ENCODE measurements around the gene CERS1.

CERS1 gene

GRCh38 chr19:18865106-18865972 is 30.6 kb downstream of the CERS1 start:
- no peak overlapping the region for H3K4me3 ChIP-seq (IDR thresholded peaks at IDR 0.05; ENCODE audit: insufficient read depth, low read depth, low read length)
- no peak overlapping the region for H2AFZ ChIP-seq (ENCODE audit: low read depth)
- no peak for TF ChIP-seq CTCF (conservative IDR thresholded peaks at IDR 0.05; ENCODE audit: low read depth, low read length)
- H3K4me1 ChIP-seq (ENCODE audit: low read depth, poor library complexity, severe bottlenecking), result no peaks in the 10 kb centered on the region
- H3K4me2 ChIP-seq, result no peak overlapping the region
- no peaks in the 10 kb centered on the region for H3K79me2 ChIP-seq (ENCODE audit: insufficient read depth, low read depth)
- peaks cover 3% of the 10 kb centered on the region; the same call in 1 of the 2 replicates for H3K36me3 ChIP-seq (ENCODE audit: insufficient read depth)
- no peak overlapping the region for H3K27ac ChIP-seq
- H3K9ac ChIP-seq, result no peak overlapping the region
- no peaks in the 10 kb centered on the region for H4K20me1 ChIP-seq (ENCODE audit: insufficient read depth)
- H3K27me3 ChIP-seq (ENCODE audit: insufficient read depth, low read depth), result no peaks in the 10 kb centered on the region

DNA sequence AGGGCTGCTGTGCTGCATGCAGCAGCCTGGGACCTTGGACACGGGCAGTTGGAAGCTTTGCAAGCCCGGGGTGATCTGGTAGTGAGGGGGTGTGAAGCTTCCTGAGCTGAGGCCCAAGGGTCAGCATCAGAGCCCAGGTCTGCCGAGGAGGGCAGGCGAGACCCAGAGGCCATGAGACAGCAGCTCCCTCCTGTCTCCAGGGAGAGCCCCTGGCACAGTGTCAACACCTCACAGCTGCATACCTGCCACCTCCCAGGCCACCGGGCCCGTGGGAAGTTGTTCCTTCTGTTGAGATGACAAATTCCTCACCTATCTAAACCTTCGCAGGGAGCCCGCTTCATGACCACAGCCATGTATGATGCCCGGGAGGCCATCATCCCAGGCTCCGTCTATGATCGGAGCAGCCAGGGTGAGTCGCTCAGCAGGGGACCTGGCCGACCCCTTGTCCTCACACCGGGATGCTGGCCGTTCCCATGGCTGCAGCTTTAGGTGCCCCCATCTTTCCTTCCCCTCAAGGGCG is 32.1 kb downstream of the CERS1 start:
- no peaks in the 10 kb centered on the region for H3K27me3 ChIP-seq (ENCODE audit: insufficient read depth, low read depth)
- H4K20me1 ChIP-seq (ENCODE audit: insufficient read depth), result no peaks in the 10 kb centered on the region
- H3K4me3 ChIP-seq (IDR thresholded peaks at IDR 0.05; ENCODE audit: insufficient read depth, low read depth, low read length), result no peak overlapping the region
- H3K27ac ChIP-seq, result no peak overlapping the region
- no peak overlapping the region for H2AFZ ChIP-seq (ENCODE audit: low read depth)
- H3K79me2 ChIP-seq (ENCODE audit: insufficient read depth, low read depth), result no peaks in the 10 kb centered on the region
- no peaks in the 10 kb centered on the region for H3K4me1 ChIP-seq (ENCODE audit: low read depth, poor library complexity, severe bottlenecking)
- H3K36me3 ChIP-seq (ENCODE audit: insufficient read depth), result peaks cover 3% of the 10 kb centered on the region; the same call in 1 of the 2 replicates
- H3K4me2 ChIP-seq, result no peak overlapping the region
- H3K9ac ChIP-seq, result no peak overlapping the region
- no peak for TF ChIP-seq CTCF (conservative IDR thresholded peaks at IDR 0.05; ENCODE audit: low read depth, low read length)

DNA sequence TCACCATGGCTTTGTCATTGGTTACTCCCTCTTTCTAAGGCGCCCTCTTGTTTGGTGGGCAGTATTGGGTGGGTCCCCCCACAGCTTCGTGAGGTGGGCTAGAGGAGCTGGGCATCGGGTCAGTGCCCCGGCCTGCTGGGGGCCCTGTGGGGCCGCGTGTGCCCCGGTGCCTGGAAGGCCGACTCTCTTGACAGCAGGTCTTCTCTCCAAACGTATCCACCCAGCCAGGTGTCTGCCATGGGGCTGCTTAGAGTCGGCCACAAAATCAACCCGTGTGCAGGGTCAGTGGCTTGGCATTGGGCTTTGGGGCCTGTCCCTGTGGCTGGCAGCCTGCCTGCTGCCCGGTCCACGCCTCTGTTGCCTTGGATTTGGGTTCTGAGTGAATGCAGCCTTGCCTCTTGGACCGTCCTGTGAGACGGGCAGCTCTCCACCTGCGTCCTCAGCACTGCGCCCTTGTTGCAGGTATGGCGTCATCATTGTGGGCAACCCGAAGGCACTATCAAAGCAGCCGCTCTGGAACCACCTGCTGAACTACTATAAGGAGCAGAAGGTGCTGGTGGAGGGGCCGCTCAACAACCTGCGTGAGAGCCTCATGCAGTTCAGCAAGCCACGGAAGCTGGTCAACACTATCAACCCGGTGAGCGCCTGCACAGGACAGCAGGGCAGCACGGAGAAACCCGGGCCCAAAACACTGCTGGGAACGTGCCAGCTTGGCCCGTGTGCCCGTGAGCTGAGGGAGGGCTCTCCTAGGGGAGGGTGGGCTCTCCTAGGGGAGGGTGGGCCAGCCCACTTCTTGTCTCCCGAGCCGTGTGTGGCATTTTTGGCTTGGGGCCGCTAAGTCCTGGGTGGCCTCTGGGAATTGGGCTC is 32.7 kb downstream of the CERS1 start:
- Histone ChIP-seq H3K79me2 (ENCODE audit: insufficient read depth, low read depth) (no peaks in the 10 kb centered on the region), H3K9ac (no peak overlapping the region), H2AFZ (ENCODE audit: low read depth) (no peak overlapping the region), H3K4me2 (no peak overlapping the region), H3K4me3 (IDR thresholded peaks at IDR 0.05; ENCODE audit: insufficient read depth, low read depth, low read length) (no peak overlapping the region), H4K20me1 (ENCODE audit: insufficient read depth) (no peaks in the 10 kb centered on the region), H3K27ac (no peak overlapping the region), H3K4me1 (ENCODE audit: low read depth, poor library complexity, severe bottlenecking) (no peaks in the 10 kb centered on the region), H3K27me3 (ENCODE audit: insufficient read depth, low read depth) (no peaks in the 10 kb centered on the region), H3K36me3 (ENCODE audit: insufficient read depth) (peaks cover 8% of the 10 kb centered on the region; the same call in 1 of the 2 replicates)
- TF ChIP-seq CTCF (conservative IDR thresholded peaks at IDR 0.05; ENCODE audit: low read depth, low read length), result no peak

DNA sequence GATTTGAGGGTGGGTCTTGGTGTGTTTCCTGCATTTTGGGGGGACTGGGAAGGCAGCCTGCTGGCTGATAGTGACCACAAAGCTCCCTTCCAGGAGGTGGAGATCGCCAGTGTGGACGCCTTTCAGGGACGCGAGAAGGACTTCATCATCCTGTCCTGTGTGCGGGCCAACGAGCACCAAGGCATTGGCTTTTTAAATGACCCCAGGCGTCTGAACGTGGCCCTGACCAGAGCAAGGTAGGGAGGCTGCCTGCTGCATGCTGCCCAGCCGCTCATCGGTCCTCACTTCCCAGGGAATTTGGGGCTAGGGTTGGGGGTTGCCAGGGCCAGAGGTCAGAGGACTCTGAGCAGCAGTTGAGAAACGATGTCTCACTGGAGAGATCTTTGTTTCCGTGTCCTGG is 34.0 kb downstream of the CERS1 start:
- peaks cover 4% of the 10 kb centered on the region; the same call in 1 of the 2 replicates for H3K36me3 ChIP-seq (ENCODE audit: insufficient read depth)

More for the DNA sequence above, 34.0 kb downstream of the CERS1 start:
- Histone ChIP-seq H3K79me2 (ENCODE audit: insufficient read depth, low read depth) (no peaks in the 10 kb centered on the region), H3K4me3 (IDR thresholded peaks at IDR 0.05; ENCODE audit: insufficient read depth, low read depth, low read length) (no peak overlapping the region), H3K9ac (no peak overlapping the region), H3K4me1 (ENCODE audit: low read depth, poor library complexity, severe bottlenecking) (no peaks in the 10 kb centered on the region), H4K20me1 (ENCODE audit: insufficient read depth) (no peaks in the 10 kb centered on the region), H2AFZ (ENCODE audit: low read depth) (no peak overlapping the region), H3K27ac (no peak overlapping the region), H3K4me2 (no peak overlapping the region), H3K27me3 (ENCODE audit: insufficient read depth, low read depth) (no peaks in the 10 kb centered on the region)
- no peak for TF ChIP-seq CTCF (conservative IDR thresholded peaks at IDR 0.05; ENCODE audit: low read depth, low read length)

All from KMS-11 (cell line).